H9 (cell line): Measurements from ENCODE around the gene MBP. TPM values are rescaled to one million over a fixed set of nuclear protein-coding genes. Genes with fewer than 3 reads are reported as not detected.

Source experiments
- DNase-seq: peaks from one replicate; pipeline ENCODE4 v3.0.0-alpha.2; 2017
- H2AFZ ChIP-seq: one replicate; pipeline ENCODE4 v1.6.1; 2013; ENCODE audit warnings: mild to moderate bottlenecking, low read length, control low read depth, moderate library complexity
- H2AK5ac ChIP-seq: 2 replicates; pipeline ENCODE4 v1.6.1; 2013; ENCODE audit warnings: low read length, control low read depth, mixed read lengths; ENCODE audit not compliant: insufficient read length
- H2BK120ac ChIP-seq: one replicate; pipeline ENCODE4 v1.6.1; 2013; ENCODE audit warnings: low read depth, mild to moderate bottlenecking, low read length, control low read depth, inconsistent platforms; ENCODE audit not compliant: poor library complexity, severe bottlenecking
- H2BK12ac ChIP-seq: 2 replicates; pipeline ENCODE4 v1.6.1; 2013; ENCODE audit warnings: low read length, control low read depth, mixed read lengths, low read depth; ENCODE audit not compliant: insufficient read length
- H2BK15ac ChIP-seq: 2 replicates; pipeline ENCODE4 v1.6.1; 2013; ENCODE audit warnings: low read depth, low read length, control low read depth
- H2BK20ac ChIP-seq: one replicate; pipeline ENCODE4 v1.6.1; 2013; ENCODE audit warnings: low read depth, mild to moderate bottlenecking, low read length, control low read depth, inconsistent platforms; ENCODE audit not compliant: poor library complexity, severe bottlenecking
- H2BK5ac ChIP-seq: 2 replicates; pipeline ENCODE4 v1.6.1; 2013; ENCODE audit warnings: low read length, control low read depth, mixed read lengths; ENCODE audit not compliant: insufficient read length
- H3K14ac ChIP-seq: 2 replicates; pipeline ENCODE4 v1.6.1; 2013; ENCODE audit warnings: low read length, control low read depth; ENCODE audit not compliant: insufficient read depth
- H3K18ac ChIP-seq: 2 replicates; pipeline ENCODE4 v1.6.1; 2013; ENCODE audit warnings: low read depth, mild to moderate bottlenecking, mixed read lengths, low read length, control low read depth; ENCODE audit not compliant: insufficient read length
- H3K23ac ChIP-seq: 2 replicates; pipeline ENCODE4 v1.6.1; 2013; ENCODE audit warnings: low read length, control low read depth, mixed read lengths, low read depth; ENCODE audit not compliant: insufficient read length
- H3K23me2 ChIP-seq: 2 replicates; pipeline ENCODE4 v1.6.1; 2013; ENCODE audit warnings: low read depth, mild to moderate bottlenecking, mixed read lengths, low read length, control low read depth; ENCODE audit not compliant: insufficient read length, poor library complexity, severe bottlenecking
- H3K27ac ChIP-seq: 2 replicates; pipeline ENCODE4 v1.5.1; 2013; ENCODE audit warnings: low read length, control low read depth, mixed read lengths, low read depth; ENCODE audit not compliant: insufficient read length
- H3K27me3 ChIP-seq: 2 replicates; pipeline ENCODE4 v1.6.1; 2013; ENCODE audit warnings: low read length, control low read depth, inconsistent platforms; ENCODE audit not compliant: insufficient read depth
- H3K4ac ChIP-seq: 2 replicates; pipeline ENCODE4 v1.6.1; 2013; ENCODE audit warnings: low read depth, mild to moderate bottlenecking, control low read depth, inconsistent platforms, low read length, moderate library complexity
- H3K4me1 ChIP-seq: 2 replicates; pipeline ENCODE4 v1.6.1; 2013; ENCODE audit warnings: low read length, control low read depth, inconsistent platforms; ENCODE audit not compliant: insufficient read depth
- H3K4me2 ChIP-seq: 2 replicates; pipeline ENCODE4 v1.6.1; 2013; ENCODE audit warnings: low read length, control low read depth, mixed read lengths; ENCODE audit not compliant: insufficient read length, insufficient read depth
- H3K56ac ChIP-seq: 2 replicates; pipeline ENCODE4 v1.6.1; 2013; ENCODE audit warnings: low read depth, mild to moderate bottlenecking, mixed read lengths, low read length, control low read depth; ENCODE audit not compliant: insufficient read length
- H3K79me1 ChIP-seq: 2 replicates; pipeline ENCODE4 v1.6.1; 2013; ENCODE audit warnings: low read depth, mild to moderate bottlenecking, moderate library complexity, low read length, control low read depth, inconsistent platforms; ENCODE audit not compliant: insufficient read depth, poor library complexity, severe bottlenecking
- H3K79me2 ChIP-seq: 2 replicates; pipeline ENCODE4 v1.6.1; 2013; ENCODE audit warnings: low read length, control low read depth, inconsistent platforms; ENCODE audit not compliant: insufficient read depth
- H3K9ac ChIP-seq: 2 replicates; pipeline ENCODE4 v1.6.1; 2013; ENCODE audit warnings: low read length, control low read depth, mixed read lengths; ENCODE audit not compliant: insufficient read length; ENCODE audit errors: extremely low read depth
- H3K9me3 ChIP-seq: one replicate; pipeline ENCODE4 v1.6.1; 2013; ENCODE audit warnings: low read depth, low read length, inconsistent platforms; ENCODE audit not compliant: control insufficient read depth
- H3T11ph ChIP-seq: one replicate; pipeline ENCODE4 v1.6.1; 2013; ENCODE audit warnings: mild to moderate bottlenecking, low read length, control low read depth, inconsistent platforms
- H4K20me1 ChIP-seq: one replicate; pipeline ENCODE4 v1.6.1; 2013; ENCODE audit not compliant: control insufficient read depth, insufficient read length, insufficient read depth
- H4K5ac ChIP-seq: 2 replicates; pipeline ENCODE4 v1.6.1; 2013; ENCODE audit warnings: low read depth, mild to moderate bottlenecking, mixed read lengths, low read length, control low read depth; ENCODE audit not compliant: insufficient read length
- H4K8ac ChIP-seq: replicated peaks from 2 replicates; pipeline ENCODE4 v1.6.1; 2013; ENCODE audit warnings: low read length, control low read depth, mixed read lengths, low read depth; ENCODE audit not compliant: insufficient read length
- H4K91ac ChIP-seq: 2 replicates; pipeline ENCODE4 v1.6.1; 2013; ENCODE audit warnings: low read depth, mild to moderate bottlenecking, moderate library complexity, mixed read lengths, low read length, control low read depth; ENCODE audit not compliant: insufficient read length
- H3K27ac Mint-ChIP-seq, 3 experiments: 2 replicates in 2 of 3; 3 replicates in 1 of 3; pipeline ENCODE4 v1.8.0; 2020 to 2021; ENCODE audit warnings: mixed read lengths in 3 of 3, mild to moderate bottlenecking in 1 of 3, moderate library complexity in 1 of 3
- H3K27me3 Mint-ChIP-seq: 2 replicates; pipeline ENCODE4 v1.8.0; 2021; ENCODE audit warnings: low read depth, mild to moderate bottlenecking, moderate library complexity, mixed read lengths
- H3K36me3 Mint-ChIP-seq, 3 experiments: 2 replicates in 2 of 3; 3 replicates in 1 of 3; pipeline ENCODE4 v1.8.0; 2020 to 2021; ENCODE audit warnings: low read depth in 3 of 3, mixed read lengths in 3 of 3; ENCODE audit not compliant: insufficient read depth in 1 of 3
- H3K4me1 Mint-ChIP-seq, 2 experiments: 2 replicates each; pipeline ENCODE4 v1.8.0; 2020; ENCODE audit warnings: mixed read lengths in 2 of 2
- H3K4me3 Mint-ChIP-seq, 2 experiments: 2 replicates in 1 of 2; 3 replicates in 1 of 2; pipeline ENCODE4 v1.8.0; 2020 to 2021; ENCODE audit warnings: mild to moderate bottlenecking in 2 of 2, mixed read lengths in 2 of 2, moderate library complexity in 1 of 2
- H3K9me3 Mint-ChIP-seq, 2 experiments: 2 replicates in 1 of 2; 3 replicates in 1 of 2; pipeline ENCODE4 v1.8.0; 2020; ENCODE audit warnings: mild to moderate bottlenecking in 2 of 2, mixed read lengths in 2 of 2, moderate library complexity in 1 of 2
- CTCF ChIP-seq: fragments of 200-600 bp; sonication (generic); conservative IDR thresholded peaks from 3 replicates; pipeline ENCODE4 v1.8.0; 2021; ENCODE audit warnings: antibody characterized with exemption, mild to moderate bottlenecking
- WGBS: extraction: QIAGEN DNeasy Blood & Tissue Kit; methylation state at CpG from one replicate; pipeline ENCODE4 v1.1.7; 2013; ENCODE audit warnings: missing lambda C conversion rate, low lambda C conversion rate, mixed read lengths; ENCODE audit not compliant: insufficient read length; ENCODE audit errors: extremely low coverage; 5-methylcytosine and 5-hydroxymethylcytosine counted together
- total RNA-seq: library from RNA; stranded (reverse); gene quantifications from 2 replicates; pipeline ENCODE4 v1.2.1, GENCODE V29; 2021

MBP gene
- total RNA-seq, 1 experiment from 2014 or later: 8.6 TPM

GRCh38 chr18:77147418-77147852, 14.9 kb upstream of the MBP start:
- Histone ChIP-seq H3K27ac (no peak overlapping the region), H2AK5ac (no peak overlapping the region), H4K8ac (no peak overlapping the region), H3K27me3 (no peaks in the 10 kb centered on the region), H2BK120ac (no peak overlapping the region), H4K20me1 (no peaks in the 10 kb centered on the region), H3T11ph (no peak overlapping the region), H2BK5ac (no peak overlapping the region), H4K91ac (no peak overlapping the region), H3K14ac (no peak overlapping the region), H3K4ac (no peak overlapping the region), H3K23me2 (no peaks in the 10 kb centered on the region), H3K23ac (no peak overlapping the region), H3K56ac (no peak overlapping the region), H2BK12ac (no peak overlapping the region), H2AFZ (no peak overlapping the region), H3K4me1 (no peaks in the 10 kb centered on the region), H2BK20ac (no peak overlapping the region), H4K5ac (no peak overlapping the region), H3K79me2 (no peaks in the 10 kb centered on the region), H3K9me3 (peaks cover 4% of the 10 kb centered on the region), H3K79me1 (no peaks in the 10 kb centered on the region), H3K18ac (no peak overlapping the region), H3K9ac (no peak overlapping the region), H3K4me2 (no peak overlapping the region), H2BK15ac (no peak overlapping the region)
- Mint-ChIP-seq H3K4me3 (no peak overlapping the region), H3K4me1 (peaks cover 0 to 5% of the 10 kb centered on the region in 2 experiments; a peak in 2 of 4 replicates), H3K27ac (no peak overlapping the region), H3K36me3 (peaks cover 12 to 24% (median 18%) of the 10 kb centered on the region in 3 experiments), H3K27me3 (peaks cover 5% of the 10 kb centered on the region), H3K9me3 (peaks cover 24 to 29% of the 10 kb centered on the region in 2 experiments)
- WGBS: no CpG with 5 or more reads among the region's 3 CpGs
- DNase-seq: no peak
- no peak for TF ChIP-seq CTCF
